ENCODE measurements around the gene RGS3. TPM values are rescaled to one million over a fixed set of nuclear protein-coding genes. Genes with fewer than 3 reads are reported as not detected.

RGS3 gene
- total RNA-seq, 1 experiment from 2014 or later, result 39.4 TPM

DNA sequence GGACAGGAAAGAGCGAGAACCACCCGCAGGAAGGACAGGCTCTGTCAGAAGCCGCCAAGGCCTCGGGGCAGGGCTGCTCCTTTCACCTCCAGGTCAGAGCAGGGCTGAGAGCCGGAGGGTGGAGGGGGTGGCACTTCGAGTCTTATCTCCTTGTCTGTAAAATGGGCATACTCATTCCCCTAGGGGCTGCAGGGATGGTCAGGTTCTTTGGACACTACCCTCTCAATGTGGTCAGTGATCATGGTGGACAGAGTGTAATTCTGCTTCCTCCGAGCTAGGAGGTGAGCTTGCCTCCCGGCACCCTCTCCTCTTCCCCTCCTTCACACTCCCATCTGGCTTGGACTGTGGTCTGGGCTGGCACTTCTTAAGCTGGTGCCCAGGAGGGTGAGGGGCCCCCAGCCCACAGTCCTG is 39.6 kb downstream of the RGS3 start:
- Histone ChIP-seq H4K20me1 (ENCODE audit: insufficient read depth) (no peaks in the 10 kb centered on the region), H3K27ac (ENCODE audit: low read depth, low read length) (no peak overlapping the region), H3K79me2 (ENCODE audit: insufficient read depth, low read length) (no peaks in the 10 kb centered on the region), H3K36me3 (ENCODE audit: control insufficient read depth in 1 of 2, insufficient read depth in 2 of 2, low read length in 2 of 2) (peaks cover 6 to 24% of the 10 kb centered on the region in 2 experiments), H3K4me3 (replicated peaks in 1 of 2; ENCODE audit: low read depth in 1 of 2, low read length in 2 of 2) (no peak overlapping the region), H3K4me2 (ENCODE audit: low read length) (no peak overlapping the region), H3K27me3 (ENCODE audit: insufficient read depth, low read length) (no peaks in the 10 kb centered on the region), H3K9ac (ENCODE audit: low read length) (no peak overlapping the region), H2AFZ (ENCODE audit: low read depth, low read length, poor library complexity, severe bottlenecking) (no peak overlapping the region), H3K9me2 (ENCODE audit: insufficient read depth) (no peaks in the 10 kb centered on the region), H3K9me3 (ENCODE audit: control insufficient read depth in 1 of 2, insufficient read depth in 1 of 2, low read depth in 1 of 2, low read length in 2 of 2) (no peaks in the 10 kb centered on the region), H3K4me1 (ENCODE audit: control insufficient read depth in 1 of 2, insufficient read depth in 2 of 2, low read length in 2 of 2) (peaks cover 0 to 5% of the 10 kb centered on the region in 2 experiments; a peak in 1 of 4 replicates)
- ChIA-PET RAD21 (ENCODE audit: low non-redundant PET in 1 of 2, low total read pairs in 2 of 2, uncharacterized antibody in 2 of 2, unreplicated experiment in 2 of 2) (no interaction called here), CTCF (no interaction called here), POLR2A (no interaction called here)
- no TSS peak for BruUV-seq (replicated peaks)
- TF ChIP-seq, protein P1, sequence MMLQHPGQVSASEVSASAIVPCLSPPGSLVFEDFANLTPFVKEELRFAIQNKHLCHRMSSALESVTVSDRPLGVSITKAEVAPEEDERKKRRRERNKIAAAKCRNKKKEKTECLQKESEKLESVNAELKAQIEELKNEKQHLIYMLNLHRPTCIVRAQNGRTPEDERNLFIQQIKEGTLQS (IDR thresholded peaks at IDR 0.05), result no peak
- TF ChIP-seq, protein P2, sequence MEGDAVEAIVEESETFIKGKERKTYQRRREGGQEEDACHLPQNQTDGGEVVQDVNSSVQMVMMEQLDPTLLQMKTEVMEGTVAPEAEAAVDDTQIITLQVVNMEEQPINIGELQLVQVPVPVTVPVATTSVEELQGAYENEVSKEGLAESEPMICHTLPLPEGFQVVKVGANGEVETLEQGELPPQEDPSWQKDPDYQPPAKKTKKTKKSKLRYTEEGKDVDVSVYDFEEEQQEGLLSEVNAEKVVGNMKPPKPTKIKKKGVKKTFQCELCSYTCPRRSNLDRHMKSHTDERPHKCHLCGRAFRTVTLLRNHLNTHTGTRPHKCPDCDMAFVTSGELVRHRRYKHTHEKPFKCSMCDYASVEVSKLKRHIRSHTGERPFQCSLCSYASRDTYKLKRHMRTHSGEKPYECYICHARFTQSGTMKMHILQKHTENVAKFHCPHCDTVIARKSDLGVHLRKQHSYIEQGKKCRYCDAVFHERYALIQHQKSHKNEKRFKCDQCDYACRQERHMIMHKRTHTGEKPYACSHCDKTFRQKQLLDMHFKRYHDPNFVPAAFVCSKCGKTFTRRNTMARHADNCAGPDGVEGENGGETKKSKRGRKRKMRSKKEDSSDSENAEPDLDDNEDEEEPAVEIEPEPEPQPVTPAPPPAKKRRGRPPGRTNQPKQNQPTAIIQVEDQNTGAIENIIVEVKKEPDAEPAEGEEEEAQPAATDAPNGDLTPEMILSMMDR (IDR thresholded peaks at IDR 0.05 in 2 of 3, conservative IDR thresholded peaks at IDR 0.05 in 1 of 3; ENCODE audit: borderline replicate concordance in 1 of 3, insufficient read depth in 1 of 3, low read depth in 2 of 3, low read length in 2 of 3), result no peak
- TF ChIP-seq SRF (IDR thresholded peaks at IDR 0.05; ENCODE audit: low read depth) (no peak), ZFX (IDR thresholded peaks at IDR 0.05) (no peak), SIN3A (IDR thresholded peaks at IDR 0.05; ENCODE audit: low read depth) (no peak), EGR1 (IDR thresholded peaks at IDR 0.05; ENCODE audit: low read depth) (no peak), JUND (IDR thresholded peaks at IDR 0.05) (no peak), TCF7L2 (IDR thresholded peaks at IDR 0.05; ENCODE audit: borderline replicate concordance, extremely low read depth, insufficient read depth, insufficient read length) (no peak), CEBPB (IDR thresholded peaks at IDR 0.05; ENCODE audit: low read depth) (no peak), CBX3 (IDR thresholded peaks at IDR 0.05; ENCODE audit: low read depth) (no peak), EZH2 (IDR thresholded peaks at IDR 0.05) (no peak), ELF1 (IDR thresholded peaks at IDR 0.05; ENCODE audit: borderline replicate concordance, low read depth) (no peak), YY1 (IDR thresholded peaks at IDR 0.05; ENCODE audit: extremely low read depth, insufficient replicate concordance, low read depth, low read length) (no peak), POLR2A (IDR thresholded peaks at IDR 0.05; ENCODE audit: borderline replicate concordance, extremely low read depth, insufficient read depth, insufficient read length) (no peak), POLR2AphosphoS5 (IDR thresholded peaks at IDR 0.05; ENCODE audit: low read depth, low read length) (no peak), ZNF274 (IDR thresholded peaks at IDR 0.05; ENCODE audit: low read depth, low read length) (no peak)
- TF ChIP-seq, protein P3, sequence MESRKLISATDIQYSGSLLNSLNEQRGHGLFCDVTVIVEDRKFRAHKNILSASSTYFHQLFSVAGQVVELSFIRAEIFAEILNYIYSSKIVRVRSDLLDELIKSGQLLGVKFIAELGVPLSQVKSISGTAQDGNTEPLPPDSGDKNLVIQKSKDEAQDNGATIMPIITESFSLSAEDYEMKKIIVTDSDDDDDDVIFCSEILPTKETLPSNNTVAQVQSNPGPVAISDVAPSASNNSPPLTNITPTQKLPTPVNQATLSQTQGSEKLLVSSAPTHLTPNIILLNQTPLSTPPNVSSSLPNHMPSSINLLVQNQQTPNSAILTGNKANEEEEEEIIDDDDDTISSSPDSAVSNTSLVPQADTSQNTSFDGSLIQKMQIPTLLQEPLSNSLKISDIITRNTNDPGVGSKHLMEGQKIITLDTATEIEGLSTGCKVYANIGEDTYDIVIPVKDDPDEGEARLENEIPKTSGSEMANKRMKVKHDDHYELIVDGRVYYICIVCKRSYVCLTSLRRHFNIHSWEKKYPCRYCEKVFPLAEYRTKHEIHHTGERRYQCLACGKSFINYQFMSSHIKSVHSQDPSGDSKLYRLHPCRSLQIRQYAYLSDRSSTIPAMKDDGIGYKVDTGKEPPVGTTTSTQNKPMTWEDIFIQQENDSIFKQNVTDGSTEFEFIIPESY (IDR thresholded peaks at IDR 0.05; ENCODE audit: extremely low read depth, insufficient replicate concordance, low read length), result no peak
- ATAC-seq, result no peak
- intact Hi-C loops (cut with micrococcal nuclease), result no loop called here
- DNase-seq (ENCODE audit: low read depth, low spot score), result no peak
